DMS79 treated with DMSO at 0.1 percent for 48 hours (cell line): ENCODE results near the gene CSTPP1.
"Not testable (repeated sequence)": the region's sequence is repeated elsewhere in the genome, so short reads cannot be mapped to it uniquely, and the experiment has no call there.

Experiments
- DNase-seq: peaks from one replicate; lab custom pipeline; 2025; lab: John Stamatoyannopoulos, UW

The CSTPP1 gene

DNA sequence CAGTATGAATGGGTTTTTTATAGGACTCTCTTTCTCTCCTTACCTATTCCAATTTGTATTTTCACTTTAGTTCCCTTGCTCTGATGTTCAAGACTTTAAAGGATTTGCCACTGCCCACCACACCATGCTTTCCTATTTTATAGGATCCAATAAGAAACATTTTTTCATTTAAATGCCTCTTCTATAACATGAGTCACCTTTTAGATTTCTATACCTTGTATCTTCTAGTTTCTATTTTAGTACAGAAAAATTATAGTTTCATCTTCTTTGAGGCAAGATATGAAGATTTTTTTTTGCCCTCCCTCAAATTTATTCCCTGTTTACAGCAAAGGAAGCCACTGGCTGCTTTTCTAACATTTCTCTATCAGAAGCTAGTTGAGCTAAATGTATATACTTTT, 163.4 kb downstream of the CSTPP1 start:
- DNase-seq: no peak

- DNase-seq: peak; percentile 84
Observed at GRCh38 chr11:47101406-47101805, 164.8 kb downstream of the CSTPP1 start.

DNA sequence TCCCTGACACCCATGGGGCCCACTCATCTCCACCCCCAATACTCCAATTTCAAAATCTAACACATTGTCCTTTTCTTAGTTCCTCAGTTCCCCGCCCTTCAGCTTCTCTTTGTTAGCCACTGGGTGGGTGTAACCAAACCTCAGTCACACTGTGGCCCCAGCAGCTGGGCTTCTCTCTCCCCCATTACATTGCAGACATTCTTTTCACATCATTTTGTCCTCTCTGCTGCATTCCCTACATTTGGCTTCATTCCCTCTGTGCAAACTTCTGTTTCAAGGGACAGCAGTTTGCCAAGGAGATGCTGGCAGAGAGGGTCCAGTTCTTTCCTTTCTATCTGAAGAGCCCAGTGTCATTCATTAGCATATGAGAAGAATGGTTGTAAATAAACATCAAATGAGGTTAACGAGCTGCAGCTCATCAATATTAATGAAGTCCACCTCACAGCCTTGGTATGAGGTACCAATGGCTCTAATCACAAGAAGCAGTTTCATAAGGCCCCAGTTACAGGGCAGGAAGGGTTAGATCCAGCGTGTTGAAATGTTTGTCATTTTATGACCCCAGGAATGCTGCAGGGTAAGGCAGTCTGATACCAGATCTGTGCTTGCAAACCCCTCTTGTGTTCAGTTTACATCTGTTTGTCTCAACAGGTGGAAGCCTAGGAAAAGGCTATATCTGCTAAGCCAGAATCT, 167.8 kb downstream of the CSTPP1 start:
- DNase-seq: no peak

GRCh38 chr11:47105541-47105940, 169.0 kb downstream of the CSTPP1 start:
- no peak for DNase-seq

DNA sequence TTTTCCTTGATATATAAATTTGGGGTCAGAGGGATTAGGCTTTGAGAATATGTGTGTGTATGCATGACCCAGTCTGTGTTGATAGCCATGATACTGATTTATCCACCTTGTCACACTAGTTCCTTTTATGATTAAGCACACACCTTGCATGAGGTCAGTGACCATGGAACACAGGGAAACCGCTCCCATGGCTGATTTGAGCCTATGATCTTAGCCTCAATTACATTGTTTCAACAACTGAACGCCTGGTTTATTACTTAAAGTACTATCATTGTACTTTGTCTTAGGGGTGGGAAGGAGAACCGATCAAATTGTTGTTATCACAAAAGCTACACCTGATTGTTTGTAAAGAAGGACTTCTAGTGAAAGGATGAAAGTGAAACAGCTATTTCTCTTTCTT, 169.4 kb downstream of the CSTPP1 start:
- no peak for DNase-seq

- DNase-seq: peak; percentile 85
Observed at GRCh38 chr11:47106798-47107411, 170.3 kb downstream of the CSTPP1 start.

- no peak for DNase-seq
Observed at GRCh38 chr11:47107744-47108143, 171.2 kb downstream of the CSTPP1 start.

DNA sequence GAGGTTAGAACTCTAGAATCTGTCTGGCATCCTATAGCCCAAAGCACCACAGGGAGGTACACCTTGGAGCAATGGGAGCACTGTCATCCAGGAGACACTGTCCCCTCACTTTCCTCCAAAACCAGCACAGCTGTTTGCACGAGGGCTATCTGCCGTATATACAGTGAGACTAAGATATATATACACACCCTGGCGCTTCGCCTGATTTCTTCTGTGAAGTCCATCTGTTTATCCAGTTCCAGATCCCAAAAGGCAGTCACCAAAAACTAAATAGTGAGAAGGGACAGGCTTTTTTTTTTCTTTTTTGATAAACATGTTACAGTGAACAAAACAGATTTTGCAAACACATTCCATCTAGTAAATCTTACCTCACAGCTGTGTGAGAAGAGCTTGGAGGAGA, 171.7 kb downstream of the CSTPP1 start:
- DNase-seq: no peak

GRCh38 chr11:47109051-47109726, 172.6 kb downstream of the CSTPP1 start:
- no peak for DNase-seq

GRCh38 chr11:47109727-47110246, 173.2 kb downstream of the CSTPP1 start:
- peak; percentile 27 for DNase-seq

- peak; percentile 100 for DNase-seq
Observed at GRCh38 chr11:47111318-47111804, 174.8 kb downstream of the CSTPP1 start.

GRCh38 chr11:47112941-47113340, 176.4 kb downstream of the CSTPP1 start:
- DNase-seq: not testable (repeated sequence)

DNA sequence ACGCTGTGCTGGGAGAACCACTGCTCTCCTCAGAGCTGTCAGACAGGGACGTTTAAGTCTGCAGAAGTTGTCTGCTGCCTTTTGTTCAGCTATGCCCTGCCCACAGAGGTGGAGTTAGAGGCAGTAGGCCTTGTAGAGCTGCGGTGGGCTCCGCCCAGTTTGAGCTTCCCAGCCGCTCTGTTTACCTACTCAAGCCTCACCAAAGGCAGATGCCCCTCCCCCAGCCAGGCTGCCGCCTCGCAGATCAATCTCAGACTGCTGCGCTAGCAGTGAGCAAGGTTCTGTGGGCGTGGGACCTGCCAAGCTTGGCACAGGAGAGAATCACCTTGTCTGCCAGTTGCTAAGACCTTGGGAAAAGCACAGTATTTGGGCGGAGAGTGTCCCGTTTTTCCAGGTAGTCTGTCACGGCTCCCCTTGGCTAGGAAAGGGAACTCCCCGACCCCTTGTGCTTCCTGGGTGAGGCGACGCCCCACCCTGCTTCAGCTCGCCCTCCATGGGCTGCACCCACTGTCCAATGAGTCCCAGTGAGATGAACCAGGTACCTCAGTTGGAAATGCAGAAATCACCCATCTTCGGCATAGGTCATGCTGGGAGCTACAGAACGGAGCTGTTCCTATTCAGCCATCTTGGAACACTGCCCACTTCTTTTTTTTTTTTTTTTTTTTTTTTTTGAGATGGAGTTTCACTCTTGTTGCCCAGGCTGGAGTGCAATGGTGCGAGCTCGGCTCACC, 182.6 kb downstream of the CSTPP1 start:
- DNase-seq: not testable (repeated sequence)

- DNase-seq: no peak
Observed at GRCh38 chr11:47121056-47121455, 184.5 kb downstream of the CSTPP1 start.

- no peak for DNase-seq
Observed at GRCh38 chr11:47121731-47122130, 185.2 kb downstream of the CSTPP1 start.

- DNase-seq: no peak
Observed at GRCh38 chr11:47123094-47123493, 186.5 kb downstream of the CSTPP1 start.

- no peak for DNase-seq
Observed at GRCh38 chr11:47124675-47125074, 188.1 kb downstream of the CSTPP1 start.

- no peak for DNase-seq
Observed at GRCh38 chr11:47125083-47125482, 188.5 kb downstream of the CSTPP1 start.

DNA sequence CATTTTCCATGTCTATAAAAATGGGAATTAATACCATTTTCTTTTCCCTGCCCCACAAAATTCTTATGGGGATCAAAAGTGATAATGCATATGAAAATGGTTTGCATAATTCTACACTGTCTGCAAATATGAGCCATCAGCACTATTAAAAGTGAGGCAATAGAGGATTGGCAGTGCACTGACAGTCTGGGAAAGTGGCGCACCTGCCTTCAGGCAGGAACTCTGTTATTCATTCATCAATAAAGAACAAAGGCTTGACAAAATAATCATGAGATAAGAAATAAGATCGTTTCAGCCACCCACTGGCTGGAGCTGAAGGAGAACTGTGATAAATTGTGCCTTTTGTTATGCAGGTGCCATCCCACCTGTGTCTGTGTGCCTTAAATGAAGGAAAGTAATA, 190.7 kb downstream of the CSTPP1 start:
- no peak for DNase-seq

DNA sequence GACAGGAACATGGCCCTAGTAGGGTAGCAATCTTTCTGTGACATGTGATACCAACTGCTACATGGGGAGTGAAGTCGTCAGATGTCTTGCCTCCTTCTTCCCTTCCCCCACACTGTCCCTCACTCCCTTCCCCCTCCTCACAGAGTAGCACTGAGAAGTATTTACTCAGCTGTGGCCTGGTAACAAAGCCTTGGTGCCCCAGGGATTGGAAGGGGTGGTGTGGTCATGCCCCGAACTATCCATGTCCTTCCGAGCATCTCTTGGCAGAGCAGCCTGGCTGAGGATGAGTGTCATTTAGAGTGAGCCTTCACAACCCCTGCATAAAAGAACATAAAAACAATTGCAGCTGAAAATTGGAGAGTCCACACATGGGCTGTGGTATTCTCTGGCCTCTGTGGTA, 194.0 kb downstream of the CSTPP1 start:
- peak; percentile 27 for DNase-seq

- DNase-seq: no peak
Observed at GRCh38 chr11:47131136-47131535, 194.6 kb downstream of the CSTPP1 start.

GRCh38 chr11:47132490-47132889, 195.9 kb downstream of the CSTPP1 start:
- DNase-seq: no peak
